AG09319 (cell line): Measurements from ENCODE around the gene CNTN4.

Experiments used
- DNase-seq: peaks from one replicate; pipeline ENCODE4 v3.0.0-alpha.2; 2010; ENCODE audit warnings: low read depth; ENCODE audit errors: extremely low read depth
- TF ChIP-seq, protein P1 (sequence below): IDR thresholded peaks from 2 replicates; pipeline ENCODE4 v1.5.1; 2011; ENCODE audit warnings: low read depth, mild to moderate bottlenecking, inconsistent platforms, low read length, moderate library complexity

CNTN4 gene

DNA sequence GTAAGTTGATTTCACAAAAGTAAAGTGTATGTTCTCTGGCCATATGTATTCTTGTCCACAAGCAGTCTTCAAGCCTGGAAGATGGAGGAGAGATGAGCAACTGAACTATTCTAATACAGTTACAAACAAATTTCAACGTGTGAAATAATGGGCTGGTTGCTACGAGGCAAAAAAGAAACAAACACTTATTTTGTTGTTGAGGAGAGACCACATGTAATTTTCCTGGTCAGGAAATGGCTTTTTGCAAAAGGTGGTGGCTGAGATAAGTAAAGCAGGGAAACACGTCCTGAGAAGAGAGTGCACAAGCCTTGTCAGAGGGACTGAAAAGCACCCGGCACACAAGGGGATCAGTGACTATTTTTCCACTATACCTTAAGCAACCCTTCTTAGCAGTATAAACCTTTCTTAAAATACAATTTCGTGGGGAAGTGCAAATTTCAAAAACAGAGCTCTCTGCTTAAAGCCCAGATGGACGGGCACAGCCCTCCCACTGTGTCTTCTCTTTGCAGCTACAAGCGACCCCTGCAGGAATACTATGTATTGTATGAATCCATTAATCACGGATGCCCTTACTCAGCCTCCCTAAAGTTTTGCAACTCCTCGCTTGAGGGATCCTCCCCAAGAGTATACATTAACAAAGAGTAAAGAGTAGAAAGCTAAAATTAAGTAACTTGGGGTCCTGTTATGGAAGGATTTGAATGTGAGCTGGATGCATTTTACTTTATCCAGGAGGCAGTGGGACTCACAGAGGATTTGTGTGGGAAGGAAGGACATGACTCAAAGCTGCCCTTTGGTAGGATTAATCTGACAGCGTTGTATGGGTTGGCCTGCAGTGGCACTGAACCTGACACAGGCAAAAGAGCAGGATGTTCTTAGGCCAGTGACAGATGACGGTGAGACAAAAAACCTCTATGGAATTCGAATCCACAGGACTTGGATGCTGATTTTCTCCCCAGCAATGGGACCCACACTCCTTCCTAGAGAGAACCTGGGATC is 757.8 kb downstream of the CNTN4 start:
- DNase-seq, result no peak
- TF ChIP-seq, protein P1, sequence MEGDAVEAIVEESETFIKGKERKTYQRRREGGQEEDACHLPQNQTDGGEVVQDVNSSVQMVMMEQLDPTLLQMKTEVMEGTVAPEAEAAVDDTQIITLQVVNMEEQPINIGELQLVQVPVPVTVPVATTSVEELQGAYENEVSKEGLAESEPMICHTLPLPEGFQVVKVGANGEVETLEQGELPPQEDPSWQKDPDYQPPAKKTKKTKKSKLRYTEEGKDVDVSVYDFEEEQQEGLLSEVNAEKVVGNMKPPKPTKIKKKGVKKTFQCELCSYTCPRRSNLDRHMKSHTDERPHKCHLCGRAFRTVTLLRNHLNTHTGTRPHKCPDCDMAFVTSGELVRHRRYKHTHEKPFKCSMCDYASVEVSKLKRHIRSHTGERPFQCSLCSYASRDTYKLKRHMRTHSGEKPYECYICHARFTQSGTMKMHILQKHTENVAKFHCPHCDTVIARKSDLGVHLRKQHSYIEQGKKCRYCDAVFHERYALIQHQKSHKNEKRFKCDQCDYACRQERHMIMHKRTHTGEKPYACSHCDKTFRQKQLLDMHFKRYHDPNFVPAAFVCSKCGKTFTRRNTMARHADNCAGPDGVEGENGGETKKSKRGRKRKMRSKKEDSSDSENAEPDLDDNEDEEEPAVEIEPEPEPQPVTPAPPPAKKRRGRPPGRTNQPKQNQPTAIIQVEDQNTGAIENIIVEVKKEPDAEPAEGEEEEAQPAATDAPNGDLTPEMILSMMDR, result no peak

- TF ChIP-seq, protein P1, result no peak
- no peak for DNase-seq
Measured at GRCh38 chr3:2860626-2861025, 762.0 kb downstream of the CNTN4 start.

DNA sequence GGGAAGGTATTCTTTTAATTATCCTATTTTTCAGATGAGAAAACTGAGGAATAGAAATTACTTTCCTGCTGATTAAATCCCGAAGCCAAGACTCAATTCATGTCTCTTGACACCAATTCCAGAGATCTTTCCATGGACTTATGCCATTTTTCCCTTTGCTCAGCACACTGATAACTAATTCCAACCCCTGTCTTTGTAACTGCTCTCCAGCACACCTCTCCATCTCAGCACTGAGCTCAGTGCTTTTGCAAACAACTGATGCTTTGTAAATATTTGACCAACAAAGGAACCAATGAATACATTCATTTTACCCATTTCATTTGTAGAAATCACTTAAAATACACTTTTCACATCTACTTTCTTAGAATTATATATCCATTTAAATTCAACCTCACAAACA is 762.5 kb downstream of the CNTN4 start:
- no peak for DNase-seq
- TF ChIP-seq, protein P1, result no peak

- TF ChIP-seq, protein P1, result no peak
- DNase-seq, result no peak
Measured at GRCh38 chr3:2861920-2862319, 763.3 kb downstream of the CNTN4 start.

- TF ChIP-seq, protein P1, result no peak
- no peak for DNase-seq
Measured at GRCh38 chr3:2862366-2862765, 763.7 kb downstream of the CNTN4 start.

GRCh38 chr3:2863127-2863526 is 764.5 kb downstream of the CNTN4 start:
- no peak for DNase-seq
- TF ChIP-seq, protein P1, result no peak

- no peak for DNase-seq
- TF ChIP-seq, protein P1, result no peak
Measured at GRCh38 chr3:2869905-2870304, 771.2 kb downstream of the CNTN4 start.
